GM10266 (cell line): ENCODE data around the gene CSRNP2.

Source experiments
- DNase-seq: peaks from one replicate; pipeline ENCODE4 v3.0.0; 2012; ENCODE audit errors: extremely low spot score
- TF ChIP-seq, protein P1 (sequence below): IDR thresholded peaks from 2 replicates; pipeline ENCODE4 v1.5.1; 2012; ENCODE audit warnings: mild to moderate bottlenecking, low read depth; ENCODE audit not compliant: control insufficient read depth, insufficient read depth; ENCODE audit errors: missing control alignments

The CSRNP2 gene

GRCh38 chr12:51077930-51078329, 5.5 kb downstream of the CSRNP2 start:
- TF ChIP-seq, protein P1, sequence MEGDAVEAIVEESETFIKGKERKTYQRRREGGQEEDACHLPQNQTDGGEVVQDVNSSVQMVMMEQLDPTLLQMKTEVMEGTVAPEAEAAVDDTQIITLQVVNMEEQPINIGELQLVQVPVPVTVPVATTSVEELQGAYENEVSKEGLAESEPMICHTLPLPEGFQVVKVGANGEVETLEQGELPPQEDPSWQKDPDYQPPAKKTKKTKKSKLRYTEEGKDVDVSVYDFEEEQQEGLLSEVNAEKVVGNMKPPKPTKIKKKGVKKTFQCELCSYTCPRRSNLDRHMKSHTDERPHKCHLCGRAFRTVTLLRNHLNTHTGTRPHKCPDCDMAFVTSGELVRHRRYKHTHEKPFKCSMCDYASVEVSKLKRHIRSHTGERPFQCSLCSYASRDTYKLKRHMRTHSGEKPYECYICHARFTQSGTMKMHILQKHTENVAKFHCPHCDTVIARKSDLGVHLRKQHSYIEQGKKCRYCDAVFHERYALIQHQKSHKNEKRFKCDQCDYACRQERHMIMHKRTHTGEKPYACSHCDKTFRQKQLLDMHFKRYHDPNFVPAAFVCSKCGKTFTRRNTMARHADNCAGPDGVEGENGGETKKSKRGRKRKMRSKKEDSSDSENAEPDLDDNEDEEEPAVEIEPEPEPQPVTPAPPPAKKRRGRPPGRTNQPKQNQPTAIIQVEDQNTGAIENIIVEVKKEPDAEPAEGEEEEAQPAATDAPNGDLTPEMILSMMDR, result no peak
- DNase-seq, result no peak

GRCh38 chr12:51076236-51076930, 7.0 kb downstream of the CSRNP2 start:
- no peak for DNase-seq
- TF ChIP-seq, protein P1, result no peak

DNA sequence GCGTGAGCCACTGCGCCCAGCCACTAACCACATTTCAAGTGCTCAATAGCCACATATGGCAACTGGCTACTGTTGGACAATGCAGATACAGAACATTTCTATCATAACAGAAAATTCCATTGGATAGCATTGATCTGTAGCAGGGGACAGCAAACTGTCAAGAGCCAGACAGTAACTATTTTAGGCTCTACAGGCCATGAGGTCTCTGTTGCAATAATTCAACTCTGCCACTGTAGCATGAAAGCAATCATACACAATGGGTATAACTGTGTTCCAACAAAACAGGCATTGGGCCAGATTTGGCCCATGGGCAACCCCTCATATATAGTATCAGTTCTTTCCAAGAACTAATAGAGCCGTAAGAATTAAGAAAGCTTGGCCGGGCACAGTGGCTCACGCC, 8.0 kb downstream of the CSRNP2 start:
- TF ChIP-seq, protein P1, result no peak
- DNase-seq, result no peak

- TF ChIP-seq, protein P1, result no peak
- DNase-seq, result no peak
Measured at GRCh38 chr12:51071663-51072062, 11.7 kb downstream of the CSRNP2 start.

- DNase-seq, result no peak
- TF ChIP-seq, protein P1, result no peak
Measured at GRCh38 chr12:51070004-51070403, 13.4 kb downstream of the CSRNP2 start.

- no peak for DNase-seq
- TF ChIP-seq, protein P1, result no peak
Measured at GRCh38 chr12:51067771-51068170, 15.6 kb downstream of the CSRNP2 start.

GRCh38 chr12:51067229-51067628, 16.2 kb downstream of the CSRNP2 start:
- TF ChIP-seq, protein P1, result no peak
- DNase-seq, result no peak
